ENCODE measurements around the gene SCGN. TPM values are rescaled to one million over a fixed set of nuclear protein-coding genes. Genes with fewer than 3 reads are reported as not detected.

The SCGN gene
- total and polyA plus RNA-seq, 5 experiments from 2014 or later = not detected

GRCh38 chr6:25697537-25698340 is 45.7 kb downstream of the SCGN start:
- Mint-ChIP-seq H3K27me3 (peaks cover 7 to 15% (median 9%) of the 10 kb centered on the region in 5 donors), H3K9me3 (no peaks in the 10 kb centered on the region), H3K4me1 (no peaks in the 10 kb centered on the region), H3K27ac (no peak overlapping the region), H3K36me3 (no peaks in the 10 kb centered on the region), H3K4me3 (no peak overlapping the region)
- ATAC-seq = no peak
- POLR2A ChIA-PET = no interaction called here
- no peak for DNase-seq

DNA sequence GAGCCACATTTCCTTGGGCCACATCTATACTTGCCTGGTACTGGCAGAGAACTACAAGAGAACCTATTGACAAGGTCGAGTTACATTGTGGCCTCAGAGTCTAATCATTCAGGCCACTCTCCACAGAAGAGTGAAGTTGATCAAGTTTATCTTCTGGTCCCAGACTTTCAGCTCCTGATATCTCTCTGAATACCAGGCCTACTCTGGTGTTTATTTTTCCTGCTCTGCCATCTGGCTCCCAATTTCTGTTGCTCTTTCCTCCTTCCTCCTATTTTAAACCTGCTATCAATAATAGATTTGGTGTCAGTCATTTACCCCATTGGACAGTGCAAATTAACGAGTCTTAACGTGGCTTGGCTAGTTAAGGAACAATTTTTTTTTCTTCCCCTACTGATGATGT is 46.6 kb downstream of the SCGN start:
- POLR2A ChIA-PET = no interaction called here
- ATAC-seq (no peak), DNase-seq (no peak)
- H3K36me3 Mint-ChIP-seq = no peaks in the 10 kb centered on the region
- no peaks in the 10 kb centered on the region for H3K9me3 Mint-ChIP-seq
- peaks cover 3 to 15% (median 7%) of the 10 kb centered on the region in 5 donors for H3K27me3 Mint-ChIP-seq
- H3K4me3 Mint-ChIP-seq = no peak overlapping the region
- H3K27ac Mint-ChIP-seq = no peak overlapping the region
- no peaks in the 10 kb centered on the region for H3K4me1 Mint-ChIP-seq

GRCh38 chr6:25699649-25700048 is 47.6 kb downstream of the SCGN start:
- no peaks in the 10 kb centered on the region for H3K36me3 Mint-ChIP-seq
- no peak overlapping the region for H3K4me3 Mint-ChIP-seq
- peaks cover 3 to 18% (median 7%) of the 10 kb centered on the region in 5 donors for H3K27me3 Mint-ChIP-seq
- no peaks in the 10 kb centered on the region for H3K4me1 Mint-ChIP-seq
- H3K27ac Mint-ChIP-seq = no peak overlapping the region
- no peak for ATAC-seq
- no peaks in the 10 kb centered on the region for H3K9me3 Mint-ChIP-seq
- POLR2A ChIA-PET = no interaction called here
- DNase-seq = no peak

- no peak overlapping the region for H3K27ac Mint-ChIP-seq
- POLR2A ChIA-PET = no interaction called here
- no peaks in the 10 kb centered on the region for H3K4me1 Mint-ChIP-seq
- H3K4me3 Mint-ChIP-seq = no peak overlapping the region
- peaks cover 5 to 18% (median 10%) of the 10 kb centered on the region in 5 donors for H3K27me3 Mint-ChIP-seq
- no peaks in the 10 kb centered on the region for H3K36me3 Mint-ChIP-seq
- ATAC-seq (no peak), DNase-seq (no peak)
- H3K9me3 Mint-ChIP-seq = no peaks in the 10 kb centered on the region
These were observed 48.7 kb downstream of the SCGN start for GRCh38 chr6:25700761-25701160.

GRCh38 chr6:25701807-25702206 is 49.8 kb downstream of the SCGN start:
- DNase-seq (no peak), ATAC-seq (no peak)
- Mint-ChIP-seq H3K36me3 (no peaks in the 10 kb centered on the region), H3K9me3 (no peaks in the 10 kb centered on the region), H3K27me3 (peaks cover 3 to 19% (median 7%) of the 10 kb centered on the region in 5 donors), H3K4me3 (no peak overlapping the region), H3K27ac (no peak overlapping the region), H3K4me1 (no peaks in the 10 kb centered on the region)
- POLR2A ChIA-PET = no interaction called here

- POLR2A ChIA-PET = no interaction called here
- Mint-ChIP-seq H3K4me3 (no peak overlapping the region), H3K9me3 (no peaks in the 10 kb centered on the region)
These were observed 51.0 kb downstream of the SCGN start for GRCh38 chr6:25703005-25703404.

GRCh38 chr6:25704001-25704400 is 52.0 kb downstream of the SCGN start:
- no peaks in the 10 kb centered on the region for H3K9me3 Mint-ChIP-seq
- H3K4me3 Mint-ChIP-seq = no peak overlapping the region
- no peaks in the 10 kb centered on the region for H3K36me3 Mint-ChIP-seq
- peaks cover 0 to 20% (median 10%) of the 10 kb centered on the region in 5 donors for H3K27me3 Mint-ChIP-seq
- DNase-seq = no peak
- ATAC-seq = no peak
- POLR2A ChIA-PET = no interaction called here
- H3K27ac Mint-ChIP-seq = no peak overlapping the region
- no peaks in the 10 kb centered on the region for H3K4me1 Mint-ChIP-seq

More at GRCh38 chr6:25703005-25703404, 51.0 kb downstream of the SCGN start:
- DNase-seq (no peak), ATAC-seq (no peak)
- peak overlapping the region in 1 of 10 donors; percentile 20 for H3K27ac Mint-ChIP-seq
- H3K4me1 Mint-ChIP-seq = no peaks in the 10 kb centered on the region
- no peaks in the 10 kb centered on the region for H3K36me3 Mint-ChIP-seq
- peaks cover 0 to 21% (median 10%) of the 10 kb centered on the region in 5 donors for H3K27me3 Mint-ChIP-seq

DNA sequence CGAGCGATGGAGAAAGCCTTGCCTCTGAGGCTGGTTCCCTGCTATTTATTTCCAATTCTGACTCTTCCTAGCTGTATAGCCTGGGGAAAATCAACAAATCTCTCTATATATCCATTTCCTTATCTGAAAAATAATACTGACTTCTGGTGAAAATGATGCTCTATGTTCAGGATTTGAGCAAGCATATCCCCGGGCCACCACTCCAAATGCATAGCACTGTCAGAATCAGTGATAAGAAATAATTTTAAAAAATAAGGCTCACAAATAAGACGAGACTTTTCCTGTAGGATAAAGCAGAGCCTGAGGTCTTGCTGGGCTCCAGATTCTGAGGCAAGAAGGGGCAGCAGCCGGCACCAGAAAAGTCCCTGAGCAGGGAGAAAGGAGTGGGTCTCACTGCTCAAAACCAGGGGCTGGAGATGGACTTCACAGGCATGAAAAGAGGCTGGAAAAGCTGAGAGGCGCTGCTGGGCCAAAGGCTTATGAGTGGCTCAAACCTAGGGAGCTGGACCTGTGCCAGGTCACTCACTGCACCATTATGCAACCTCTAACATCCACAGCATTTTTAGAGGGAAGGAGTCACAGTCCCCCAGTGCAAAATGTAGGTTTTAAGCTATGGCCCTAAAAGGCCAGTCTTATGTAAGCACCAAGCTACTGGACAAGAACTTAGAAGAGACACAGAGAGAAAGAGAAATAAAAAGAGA is 54.4 kb downstream of the SCGN start:
- Mint-ChIP-seq H3K27ac (peak overlapping the region in 2 of 10 donors; percentile 11 to 15), H3K4me1 (no peaks in the 10 kb centered on the region), H3K36me3 (no peaks in the 10 kb centered on the region), H3K9me3 (no peaks in the 10 kb centered on the region), H3K27me3 (peaks cover 0 to 23% (median 10%) of the 10 kb centered on the region in 5 donors), H3K4me3 (no peak overlapping the region)
- ATAC-seq (no peak), DNase-seq (no peak)
- POLR2A ChIA-PET = no interaction called here

DNA sequence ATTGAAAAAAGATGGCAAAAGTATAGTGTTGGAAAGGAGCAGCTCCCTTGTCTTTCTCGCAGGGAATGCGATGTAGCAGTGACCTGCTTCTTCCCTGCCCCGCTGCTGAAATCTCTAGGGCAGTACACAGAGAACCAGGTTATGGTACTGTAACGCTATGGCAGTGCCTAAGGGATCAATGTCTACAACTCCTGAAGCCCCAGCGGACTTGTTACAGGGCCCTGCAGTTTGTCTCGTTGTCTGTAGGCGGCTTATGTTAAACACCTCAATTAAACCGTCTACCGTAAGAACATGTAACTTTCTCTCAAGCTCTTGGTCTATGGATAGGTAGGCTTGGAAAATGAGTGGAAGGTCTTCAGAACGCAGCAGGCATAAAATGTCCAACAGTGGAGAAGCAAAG is 57.7 kb downstream of the SCGN start:
- Mint-ChIP-seq H3K9me3 (no peaks in the 10 kb centered on the region), H3K4me1 (no peaks in the 10 kb centered on the region), H3K4me3 (no peak overlapping the region), H3K27ac (no peak overlapping the region), H3K36me3 (no peaks in the 10 kb centered on the region), H3K27me3 (peaks cover 0 to 14% (median 7%) of the 10 kb centered on the region in 5 donors)
- DNase-seq (no peak), ATAC-seq (no peak)
- POLR2A ChIA-PET = no interaction called here

GRCh38 chr6:25710287-25710686 is 58.3 kb downstream of the SCGN start:
- POLR2A ChIA-PET = no interaction called here
- no peaks in the 10 kb centered on the region for H3K4me1 Mint-ChIP-seq
- no peak overlapping the region for H3K27ac Mint-ChIP-seq
- DNase-seq (no peak), ATAC-seq (no peak)
- no peaks in the 10 kb centered on the region for H3K36me3 Mint-ChIP-seq
- H3K27me3 Mint-ChIP-seq = peaks cover 0 to 11% (median 7%) of the 10 kb centered on the region in 5 donors
- no peaks in the 10 kb centered on the region for H3K9me3 Mint-ChIP-seq
- H3K4me3 Mint-ChIP-seq = no peak overlapping the region

- Mint-ChIP-seq H3K9me3 (no peaks in the 10 kb centered on the region), H3K27ac (no peak overlapping the region), H3K27me3 (peaks cover 0 to 11% (median 0%) of the 10 kb centered on the region in 5 donors), H3K36me3 (no peaks in the 10 kb centered on the region), H3K4me1 (no peaks in the 10 kb centered on the region), H3K4me3 (no peak overlapping the region)
- POLR2A ChIA-PET = no interaction called here
- DNase-seq (no peak), ATAC-seq (no peak)
These were observed 61.8 kb downstream of the SCGN start for GRCh38 chr6:25713824-25714223.

DNA sequence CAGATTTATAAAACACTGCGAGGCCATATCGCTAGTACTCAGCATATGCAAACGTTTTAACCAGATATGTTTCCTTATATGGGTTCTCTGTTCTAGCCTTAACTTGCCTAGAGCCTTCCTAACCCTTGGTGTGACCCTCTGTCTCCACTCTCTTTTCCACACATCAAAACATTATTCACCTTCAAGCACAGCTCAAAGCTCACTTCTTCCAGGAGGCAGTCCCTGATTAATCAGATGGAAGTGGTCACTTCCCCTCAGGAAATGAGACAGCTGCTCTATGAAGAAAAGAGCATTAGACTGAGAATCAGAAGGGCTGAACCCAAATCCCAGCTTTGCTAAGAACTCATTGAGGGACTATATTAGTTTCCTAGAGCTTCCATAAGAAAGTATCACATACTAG is 62.8 kb downstream of the SCGN start:
- POLR2A ChIA-PET = no interaction called here
- DNase-seq (no peak), ATAC-seq (no peak)
- Mint-ChIP-seq H3K4me1 (no peaks in the 10 kb centered on the region), H3K27ac (no peak overlapping the region), H3K27me3 (peaks cover 0 to 11% (median 0%) of the 10 kb centered on the region in 5 donors), H3K4me3 (no peak overlapping the region), H3K9me3 (no peaks in the 10 kb centered on the region), H3K36me3 (no peaks in the 10 kb centered on the region)

DNA sequence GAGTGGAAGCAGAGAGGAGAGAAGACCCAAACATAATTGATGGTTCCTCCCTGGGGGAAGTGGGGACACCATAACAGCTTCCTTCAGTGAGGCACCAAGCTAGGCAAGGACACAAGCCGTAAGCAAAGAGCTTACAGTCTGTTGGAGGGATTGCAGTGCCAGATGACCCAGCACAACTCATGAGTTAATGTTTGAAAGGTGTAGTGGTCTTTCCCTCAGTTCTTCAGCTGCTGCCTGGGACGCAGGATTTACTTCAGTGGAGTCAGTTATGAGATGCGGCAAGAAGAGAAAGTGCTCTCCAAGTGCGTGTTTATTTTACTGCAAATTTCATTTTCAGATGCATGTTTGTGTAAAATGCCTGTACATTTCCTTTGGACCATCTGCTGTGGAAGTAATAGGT is 63.8 kb downstream of the SCGN start:
- DNase-seq (no peak), ATAC-seq (no peak)
- no peak overlapping the region for H3K4me3 Mint-ChIP-seq
- no peaks in the 10 kb centered on the region for H3K4me1 Mint-ChIP-seq
- no peaks in the 10 kb centered on the region for H3K36me3 Mint-ChIP-seq
- no peak overlapping the region for H3K27ac Mint-ChIP-seq
- H3K27me3 Mint-ChIP-seq = peaks cover 0 to 11% (median 4%) of the 10 kb centered on the region in 5 donors
- POLR2A ChIA-PET = no interaction called here
- no peaks in the 10 kb centered on the region for H3K9me3 Mint-ChIP-seq

All from naive thymus-derived CD8-positive, alpha-beta T cell (primary cell).